Loucy (cell line): ENCODE data around the gene BMPR1B.

Source experiments
- EZH2phosphoT487 ChIP-seq: fragments of 200-600 bp; IDR thresholded peaks from 2 replicates; pipeline ENCODE4 v1.6.1; 2018; ENCODE audit warnings: antibody characterized with exemption, mild to moderate bottlenecking, moderate library complexity, borderline replicate concordance
- TF ChIP-seq, protein P1 (sequence below): fragments of 200-600 bp; sonication (generic); conservative IDR thresholded peaks from 2 replicates; pipeline ENCODE4 v1.5.1; 2014; ENCODE audit warnings: mild to moderate bottlenecking, antibody characterized with exemption, low read length

DNA sequence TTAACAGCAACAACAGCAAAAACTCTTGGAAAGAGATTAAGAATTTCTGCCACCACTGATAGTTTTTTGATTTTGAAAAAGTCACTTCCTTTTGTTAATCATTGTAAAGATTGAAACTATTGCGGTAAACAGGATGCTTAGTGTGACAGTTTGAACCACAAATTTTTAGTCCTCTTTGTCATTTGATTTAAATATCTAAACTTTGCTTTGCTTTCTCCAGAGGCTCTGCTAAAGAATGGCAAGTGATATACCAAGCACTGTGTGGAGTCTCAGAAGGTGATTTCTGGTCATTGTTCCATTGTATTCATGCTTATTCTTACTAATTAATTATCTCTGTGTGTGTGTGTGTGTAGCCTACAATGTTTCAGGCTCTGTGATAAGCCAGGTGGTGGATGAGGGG lies 155.6 kb downstream of the BMPR1B start:
- TF ChIP-seq, protein P1, sequence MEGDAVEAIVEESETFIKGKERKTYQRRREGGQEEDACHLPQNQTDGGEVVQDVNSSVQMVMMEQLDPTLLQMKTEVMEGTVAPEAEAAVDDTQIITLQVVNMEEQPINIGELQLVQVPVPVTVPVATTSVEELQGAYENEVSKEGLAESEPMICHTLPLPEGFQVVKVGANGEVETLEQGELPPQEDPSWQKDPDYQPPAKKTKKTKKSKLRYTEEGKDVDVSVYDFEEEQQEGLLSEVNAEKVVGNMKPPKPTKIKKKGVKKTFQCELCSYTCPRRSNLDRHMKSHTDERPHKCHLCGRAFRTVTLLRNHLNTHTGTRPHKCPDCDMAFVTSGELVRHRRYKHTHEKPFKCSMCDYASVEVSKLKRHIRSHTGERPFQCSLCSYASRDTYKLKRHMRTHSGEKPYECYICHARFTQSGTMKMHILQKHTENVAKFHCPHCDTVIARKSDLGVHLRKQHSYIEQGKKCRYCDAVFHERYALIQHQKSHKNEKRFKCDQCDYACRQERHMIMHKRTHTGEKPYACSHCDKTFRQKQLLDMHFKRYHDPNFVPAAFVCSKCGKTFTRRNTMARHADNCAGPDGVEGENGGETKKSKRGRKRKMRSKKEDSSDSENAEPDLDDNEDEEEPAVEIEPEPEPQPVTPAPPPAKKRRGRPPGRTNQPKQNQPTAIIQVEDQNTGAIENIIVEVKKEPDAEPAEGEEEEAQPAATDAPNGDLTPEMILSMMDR, result no peak
- TF ChIP-seq EZH2phosphoT487, result no peak
